HG02588 (cell line): ENCODE measurements around the gene MYCBP.
"Not testable (repeated sequence)": the region's sequence is repeated elsewhere in the genome, so short reads cannot be mapped to it uniquely, and the experiment has no call there.

Source experiments
- ATAC-seq: cut with Tn5 transposase; IDR thresholded peaks from one replicate; pipeline ENCODE4 v1.9.1; 2021; ENCODE audit warnings: mild to moderate bottlenecking, moderate library complexity; ENCODE audit not compliant: unreplicated experiment

Gene MYCBP

GRCh38 chr1:38873027-38873969 lies at the start of gene MYCBP:
Gene MYCBP (minus strand): TSS chr1:38873348. CDS start chr1:38873305, 43 bp downstream.
- ATAC-seq: peak; percentile 97

GRCh38 chr1:38919130-38919529 lies 46.0 kb upstream of the MYCBP start:
- ATAC-seq: no peak

GRCh38 chr1:38918568-38918967 lies 45.4 kb upstream of the MYCBP start:
- no peak for ATAC-seq

GRCh38 chr1:38917772-38918171 lies 44.6 kb upstream of the MYCBP start:
- no peak for ATAC-seq

GRCh38 chr1:38917337-38917736 lies 44.2 kb upstream of the MYCBP start:
- ATAC-seq: no peak

- no peak for ATAC-seq
Measured at GRCh38 chr1:38915352-38915948, 42.3 kb upstream of the MYCBP start.

- ATAC-seq: not testable (repeated sequence)
Measured at GRCh38 chr1:38914908-38915307, 41.8 kb upstream of the MYCBP start.

GRCh38 chr1:38908821-38909220 lies 35.7 kb upstream of the MYCBP start:
- ATAC-seq: no peak

- ATAC-seq: no peak
Measured at GRCh38 chr1:38905985-38906384, 32.8 kb upstream of the MYCBP start.

- no peak for ATAC-seq
Measured at GRCh38 chr1:38899560-38899959, 26.4 kb upstream of the MYCBP start.

- no peak for ATAC-seq
Measured at GRCh38 chr1:38898653-38899230, 25.6 kb upstream of the MYCBP start.

GRCh38 chr1:38896169-38896568 lies 23.0 kb upstream of the MYCBP start:
- no peak for ATAC-seq

GRCh38 chr1:38892976-38893375 lies 19.8 kb upstream of the MYCBP start:
- no peak for ATAC-seq

GRCh38 chr1:38891753-38892152 lies 18.6 kb upstream of the MYCBP start:
- ATAC-seq: no peak

- no peak for ATAC-seq
Measured at GRCh38 chr1:38889589-38889988, 16.4 kb upstream of the MYCBP start.

- no peak for ATAC-seq
Measured at GRCh38 chr1:38888423-38889333, 15.5 kb upstream of the MYCBP start.

- no peak for ATAC-seq
Measured at GRCh38 chr1:38885092-38885491, 11.9 kb upstream of the MYCBP start.

- ATAC-seq: no peak
Measured at GRCh38 chr1:38881487-38881886, 8.3 kb upstream of the MYCBP start, which contains the start of gene GJA9. Gene GJA9 (minus strand): TSS chr1:38881587. CDS start chr1:38876098, 5,489 bp downstream.

GRCh38 chr1:38875811-38876210 lies 2.7 kb upstream of the MYCBP start:
- no peak for ATAC-seq

GRCh38 chr1:38872401-38873026 lies 634 bp downstream of the MYCBP start:
- peak; percentile 22 for ATAC-seq
